H1 (cell line): ENCODE data around the gene LRRC63. TPM values are rescaled to one million over a fixed set of nuclear protein-coding genes. Genes with fewer than 3 reads are reported as not detected.

Source experiments
- BRCA1 ChIP-seq: IDR thresholded peaks from 2 replicates; pipeline ENCODE4 v1.6.1; 2012; ENCODE audit warnings: low read depth, low read length, improper control_type of control experiment
- RNF2 ChIP-seq: fragments of 200-900, 300-1000 bp; sonication (generic); IDR thresholded peaks from 2 replicates; pipeline ENCODE4 v1.7.1; 2016; ENCODE audit warnings: borderline replicate concordance, low read depth, mild to moderate bottlenecking, antibody characterized with exemption, low read length; ENCODE audit not compliant: poor library complexity, severe bottlenecking; ENCODE audit errors: missing control alignments
- SUZ12 ChIP-seq: fragments of 200-600 bp; sonication (generic); IDR thresholded peaks from 2 replicates; pipeline ENCODE4 v1.6.1; 2012; ENCODE audit warnings: mild to moderate bottlenecking, inconsistent platforms, low read length, moderate library complexity, mixed read lengths
- TEAD4 ChIP-seq: IDR thresholded peaks from 2 replicates; pipeline ENCODE4 v1.6.1; 2012; ENCODE audit warnings: low read depth, low read length, inconsistent platforms, mixed read lengths
- polyA plus RNA-seq, 7 experiments: library from polyadenylated mRNA; depleted of rRNA in 3 of 7; stranded (reverse) in 5 of 7; unstranded in 2 of 7; fragments of >200 nt in 5 of 7; fragments of 200-250 nt in 2 of 7; gene quantifications; 1 replicate in 5 of 7; 2 replicates in 1 of 7; 4 replicates in 1 of 7; pipeline versions ENCODE4 v1.2.1 to v1.2.3, GENCODE V29; 2011 to 2013; ENCODE audit warnings: missing spikeins in 2 of 7, mixed read lengths in 2 of 7
- total RNA-seq: library from RNA; stranded (reverse); fragmentation: NEBNext Ultra II Directional; extraction: Animal tissue kit (Norgen Biotek cat#: 25700); gene quantifications from 2 replicates; pipeline ENCODE4 v1.2.1, GENCODE V29; 2021
- TF ChIP-seq, protein P1 (sequence below): IDR thresholded peaks from 2 replicates; pipeline ENCODE4 v1.6.1; 2012; ENCODE audit warnings: low read length, inconsistent platforms

LRRC63 gene
- total and polyA plus RNA-seq, 2 of the 8 experiments (the other 6 are each of a cell fraction or from before 2014, with no cell fraction given) = not detected

DNA sequence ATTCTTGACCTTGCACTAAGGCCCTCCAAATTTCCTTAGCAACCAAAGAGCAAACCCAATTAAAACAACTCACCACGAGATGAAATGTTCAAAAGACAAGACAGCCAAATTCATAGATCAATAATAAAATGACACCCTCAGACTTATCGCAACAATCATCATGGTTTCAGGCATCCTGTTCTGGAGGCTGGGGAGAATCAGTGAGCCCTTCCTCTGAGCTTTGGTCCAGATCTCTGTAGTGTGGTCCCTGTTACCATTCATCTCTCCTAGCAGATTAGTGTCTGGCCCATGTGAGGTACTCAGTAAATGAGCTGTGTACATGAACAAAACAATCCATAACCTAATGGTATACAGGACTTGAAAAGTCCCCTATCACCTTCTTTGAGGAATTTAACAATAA is 42.0 kb upstream of the LRRC63 start (continued):
- TF ChIP-seq, protein P1, sequence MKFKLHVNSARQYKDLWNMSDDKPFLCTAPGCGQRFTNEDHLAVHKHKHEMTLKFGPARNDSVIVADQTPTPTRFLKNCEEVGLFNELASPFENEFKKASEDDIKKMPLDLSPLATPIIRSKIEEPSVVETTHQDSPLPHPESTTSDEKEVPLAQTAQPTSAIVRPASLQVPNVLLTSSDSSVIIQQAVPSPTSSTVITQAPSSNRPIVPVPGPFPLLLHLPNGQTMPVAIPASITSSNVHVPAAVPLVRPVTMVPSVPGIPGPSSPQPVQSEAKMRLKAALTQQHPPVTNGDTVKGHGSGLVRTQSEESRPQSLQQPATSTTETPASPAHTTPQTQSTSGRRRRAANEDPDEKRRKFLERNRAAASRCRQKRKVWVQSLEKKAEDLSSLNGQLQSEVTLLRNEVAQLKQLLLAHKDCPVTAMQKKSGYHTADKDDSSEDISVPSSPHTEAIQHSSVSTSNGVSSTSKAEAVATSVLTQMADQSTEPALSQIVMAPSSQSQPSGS = no peak
- TF ChIP-seq BRCA1 (no peak), RNF2 (no peak), SUZ12 (no peak), TEAD4 (no peak)
